H1 (cell line): ENCODE data around the gene GBA2. TPM values are rescaled to one million over a fixed set of nuclear protein-coding genes. Genes with fewer than 3 reads are reported as not detected.

Experiments used
- BACH1 ChIP-seq: IDR thresholded peaks from 2 replicates; pipeline ENCODE4 v1.6.1; 2012; ENCODE audit warnings: low read length, improper control_type of control experiment
- CHD2 ChIP-seq: IDR thresholded peaks from 2 replicates; pipeline ENCODE4 v1.6.1; 2012; ENCODE audit warnings: low read length, improper control_type of control experiment
- EGR1 ChIP-seq: IDR thresholded peaks from 2 replicates; pipeline ENCODE4 v1.6.1; 2011; ENCODE audit warnings: low read depth, low read length, borderline replicate concordance
- KDM5A ChIP-seq: fragments of 200-600 bp; IDR thresholded peaks from 2 replicates; pipeline ENCODE4 v1.7.1; 2012; ENCODE audit warnings: mild to moderate bottlenecking, low read length, inconsistent platforms, mixed read lengths
- MAX ChIP-seq: IDR thresholded peaks from 2 replicates; pipeline ENCODE4 v1.6.1; 2012; ENCODE audit warnings: inconsistent platforms
- NANOG ChIP-seq: IDR thresholded peaks from 2 replicates; pipeline ENCODE4 v1.6.1; 2011; ENCODE audit warnings: low read length, low read depth, mild to moderate bottlenecking, inconsistent platforms; ENCODE audit not compliant: insufficient read depth, poor library complexity, severe bottlenecking
- POLR2AphosphoS5 ChIP-seq: IDR thresholded peaks from 2 replicates; pipeline ENCODE4 v1.6.1; 2011; ENCODE audit warnings: low read depth, low read length
- POU5F1 ChIP-seq: IDR thresholded peaks from 2 replicates; pipeline ENCODE4 v1.6.1; 2011; ENCODE audit warnings: low read depth, mild to moderate bottlenecking, low read length, moderate library complexity
- RAD21 ChIP-seq, 2 experiments: IDR thresholded peaks in 1 of 2; conservative IDR thresholded peaks in 1 of 2; 2 replicates each; pipeline ENCODE4 v1.6.1; 2011; ENCODE audit warnings: low read depth in 2 of 2, low read length in 2 of 2, improper control_type of control experiment in 1 of 2, inconsistent platforms in 1 of 2, mild to moderate bottlenecking in 1 of 2, moderate library complexity in 1 of 2
- YY1 ChIP-seq: IDR thresholded peaks from 2 replicates; pipeline ENCODE4 v1.6.1; 2011; ENCODE audit warnings: low read depth, mild to moderate bottlenecking, low read length
- polyA plus RNA-seq, 7 experiments: library from polyadenylated mRNA; depleted of rRNA in 3 of 7; stranded (reverse) in 5 of 7; unstranded in 2 of 7; fragments of >200 nt in 5 of 7; fragments of 200-250 nt in 2 of 7; gene quantifications; 1 replicate in 5 of 7; 2 replicates in 1 of 7; 4 replicates in 1 of 7; pipeline versions ENCODE4 v1.2.1 to v1.2.3, GENCODE V29; 2011 to 2013; ENCODE audit warnings: missing spikeins in 2 of 7, mixed read lengths in 2 of 7
- total RNA-seq: library from RNA; stranded (reverse); fragmentation: NEBNext Ultra II Directional; extraction: Animal tissue kit (Norgen Biotek cat#: 25700); gene quantifications from 2 replicates; pipeline ENCODE4 v1.2.1, GENCODE V29; 2021

GBA2 gene
- total and polyA plus RNA-seq, 2 of the 8 experiments (the other 6 are each of a cell fraction or from before 2014, with no cell fraction given): 64.2 to 71.9 TPM

DNA sequence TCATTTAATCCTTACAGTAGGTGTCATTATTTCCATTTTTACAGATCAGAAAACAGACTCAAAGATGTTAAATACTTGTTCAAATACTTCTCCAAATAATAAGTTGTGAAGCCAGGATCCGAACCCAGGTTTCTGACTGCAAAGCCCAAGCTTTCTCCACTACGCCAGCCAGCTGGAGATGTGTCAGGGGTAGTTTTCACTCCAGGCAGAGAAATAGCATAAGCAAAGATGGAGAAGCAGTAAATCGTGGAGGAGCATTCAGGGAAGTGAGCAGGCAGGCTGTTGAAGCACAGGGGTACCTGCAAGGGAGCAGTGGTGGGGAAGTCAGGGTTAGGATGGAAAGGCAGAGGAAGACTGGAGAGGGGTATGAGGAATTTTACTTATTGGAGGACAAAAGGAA is 19.9 kb downstream of the GBA2 start (continued):
- no peak for TF ChIP-seq MAX
- no peak for TF ChIP-seq KDM5A
- TF ChIP-seq BACH1: no peak
- TF ChIP-seq NANOG: no peak
- no peak for TF ChIP-seq EGR1
- TF ChIP-seq POLR2AphosphoS5: no peak
- no peak for TF ChIP-seq YY1
- no peak for TF ChIP-seq POU5F1
- TF ChIP-seq RAD21 (IDR thresholded peaks at IDR 0.05 in 1 of 2, conservative IDR thresholded peaks at IDR 0.05 in 1 of 2; ENCODE audit: low read depth in 2 of 2, low read length in 2 of 2): no peak
- no peak for TF ChIP-seq CHD2
- TF ChIP-seq, all 59 proteins: peak for 0
